Ovary (tissue), 3 donors: ENCODE measurements around the gene TMF1.

Experiments used
- EP300 ChIP-seq: sonication (generic); formaldehyde crosslinking; IDR thresholded peaks from one replicate; pipeline ENCODE4 v1.6.1; 2017; ENCODE audit warnings: antibody characterized with exemption
- POLR2A ChIP-seq: fragments of 450-650 bp; IDR thresholded peaks from one replicate; pipeline ENCODE4 v1.6.1; 2017; ENCODE audit warnings: antibody characterized with exemption, mild to moderate bottlenecking, moderate library complexity
- TF ChIP-seq, protein P1 (sequence below), 3 donors: fragments of 450-650 bp in 2 of 3; fragments of 200-600 bp in 1 of 3; IDR thresholded peaks; one replicate each; pipeline versions ENCODE4 v1.5.1 to v1.8.0; 2016 to 2022; ENCODE audit warnings: antibody characterized with exemption in 3 of 3, mild to moderate bottlenecking in 1 of 3
- donor health status: DM: no; HTN: no; CAD: no.

DNA sequence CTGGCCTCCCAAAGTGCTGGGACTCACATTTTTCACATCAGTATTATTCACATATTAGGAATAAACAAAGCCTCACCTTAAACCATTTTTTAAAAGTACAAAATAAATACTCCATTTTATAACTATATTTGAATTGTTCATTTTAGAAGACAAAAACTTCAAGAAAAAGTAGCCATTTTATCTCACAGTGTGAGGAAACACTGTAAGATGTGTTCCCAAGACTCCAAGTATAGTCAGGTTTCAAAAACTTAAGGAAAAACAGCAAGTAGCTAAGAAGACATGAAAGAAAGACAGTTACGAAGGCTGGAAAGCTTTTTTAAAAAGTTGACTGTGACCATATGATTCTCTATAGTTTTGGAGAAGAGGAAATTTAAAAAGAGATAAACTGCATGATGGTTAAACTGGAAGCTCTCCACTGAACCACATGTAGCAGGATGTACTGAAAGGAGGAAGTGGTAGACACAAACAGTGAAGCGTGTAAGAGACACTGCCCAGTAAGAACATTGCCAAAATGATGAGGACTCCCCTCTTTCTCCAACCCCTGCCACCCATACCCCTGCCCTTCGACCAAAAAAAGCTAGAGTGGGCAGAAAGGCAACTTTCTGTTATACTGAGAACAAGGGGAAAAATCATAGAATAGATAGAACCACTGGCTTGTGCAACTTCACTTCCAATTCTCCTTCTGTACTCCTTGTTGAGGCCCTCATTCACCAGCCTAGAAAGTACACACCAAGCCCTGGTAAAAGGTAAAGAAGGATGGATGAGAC is 6.2 kb upstream of the TMF1 start:
- TF ChIP-seq, protein P1, sequence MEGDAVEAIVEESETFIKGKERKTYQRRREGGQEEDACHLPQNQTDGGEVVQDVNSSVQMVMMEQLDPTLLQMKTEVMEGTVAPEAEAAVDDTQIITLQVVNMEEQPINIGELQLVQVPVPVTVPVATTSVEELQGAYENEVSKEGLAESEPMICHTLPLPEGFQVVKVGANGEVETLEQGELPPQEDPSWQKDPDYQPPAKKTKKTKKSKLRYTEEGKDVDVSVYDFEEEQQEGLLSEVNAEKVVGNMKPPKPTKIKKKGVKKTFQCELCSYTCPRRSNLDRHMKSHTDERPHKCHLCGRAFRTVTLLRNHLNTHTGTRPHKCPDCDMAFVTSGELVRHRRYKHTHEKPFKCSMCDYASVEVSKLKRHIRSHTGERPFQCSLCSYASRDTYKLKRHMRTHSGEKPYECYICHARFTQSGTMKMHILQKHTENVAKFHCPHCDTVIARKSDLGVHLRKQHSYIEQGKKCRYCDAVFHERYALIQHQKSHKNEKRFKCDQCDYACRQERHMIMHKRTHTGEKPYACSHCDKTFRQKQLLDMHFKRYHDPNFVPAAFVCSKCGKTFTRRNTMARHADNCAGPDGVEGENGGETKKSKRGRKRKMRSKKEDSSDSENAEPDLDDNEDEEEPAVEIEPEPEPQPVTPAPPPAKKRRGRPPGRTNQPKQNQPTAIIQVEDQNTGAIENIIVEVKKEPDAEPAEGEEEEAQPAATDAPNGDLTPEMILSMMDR (IDR thresholded peaks at IDR 0.05) = no peak
- TF ChIP-seq POLR2A = no peak
- no peak for TF ChIP-seq EP300
